SW480 (cell line): ENCODE data around the gene RANBP17.
A peak's percentile ranks its signal among the peaks of the same experiment; 100 is the strongest.
"Not testable (repeated sequence)": the region's sequence is repeated elsewhere in the genome, so short reads cannot be mapped to it uniquely, and the experiment has no call there.

Experiments used
- DNase-seq: peaks from one replicate; pipeline ENCODE4 v3.0.0-alpha.2; 2016; ENCODE audit warnings: low spot score

The RANBP17 gene

GRCh38 chr5:170945275-170945674, 83.5 kb downstream of the RANBP17 start:
- no peak for DNase-seq

GRCh38 chr5:170960567-170960966, 98.7 kb downstream of the RANBP17 start:
- no peak for DNase-seq

- no peak for DNase-seq
Measured at GRCh38 chr5:170963521-170963920, 101.7 kb downstream of the RANBP17 start.

GRCh38 chr5:170974461-170974860, 112.6 kb downstream of the RANBP17 start:
- no peak for DNase-seq

GRCh38 chr5:170980261-170980660, 118.4 kb downstream of the RANBP17 start:
- not testable (repeated sequence) for DNase-seq

GRCh38 chr5:170985486-170985885, 123.7 kb downstream of the RANBP17 start:
- no peak for DNase-seq

- DNase-seq: peak; percentile 33
Measured at GRCh38 chr5:170986598-170986997, 124.8 kb downstream of the RANBP17 start.

- no peak for DNase-seq
Measured at GRCh38 chr5:170993476-170993875, 131.7 kb downstream of the RANBP17 start.

GRCh38 chr5:171010086-171010485, 148.3 kb downstream of the RANBP17 start:
- DNase-seq: no peak

GRCh38 chr5:171010816-171011215, 149.0 kb downstream of the RANBP17 start:
- DNase-seq: no peak

GRCh38 chr5:171023508-171023907, 161.7 kb downstream of the RANBP17 start:
- no peak for DNase-seq

GRCh38 chr5:171024084-171024483, 162.3 kb downstream of the RANBP17 start:
- DNase-seq: no peak

- DNase-seq: no peak
Measured at GRCh38 chr5:171029401-171029800, 167.6 kb downstream of the RANBP17 start.

- DNase-seq: no peak
Measured at GRCh38 chr5:171031977-171032376, 170.2 kb downstream of the RANBP17 start.

- no peak for DNase-seq
Measured at GRCh38 chr5:171032435-171032973, 170.7 kb downstream of the RANBP17 start.

- DNase-seq: not testable (repeated sequence)
Measured at GRCh38 chr5:171041893-171042292, 180.1 kb downstream of the RANBP17 start.

GRCh38 chr5:171050916-171051315, 189.1 kb downstream of the RANBP17 start:
- no peak for DNase-seq

GRCh38 chr5:171055875-171056454, 194.1 kb downstream of the RANBP17 start:
- no peak for DNase-seq

- DNase-seq: no peak
Measured at GRCh38 chr5:171067540-171068130, 205.8 kb downstream of the RANBP17 start.

- no peak for DNase-seq
Measured at GRCh38 chr5:171074747-171075146, 212.9 kb downstream of the RANBP17 start.

- DNase-seq: no peak
Measured at GRCh38 chr5:171080186-171080938, 218.5 kb downstream of the RANBP17 start.

- DNase-seq: no peak
Measured at GRCh38 chr5:171081319-171081718, 219.5 kb downstream of the RANBP17 start.

GRCh38 chr5:171092194-171092593, 230.4 kb downstream of the RANBP17 start:
- DNase-seq: peak; percentile 27
